Bronchial epithelial cell (primary cell): ENCODE data around the gene UGT1A3. TPM values are rescaled to one million over a fixed set of nuclear protein-coding genes. Genes with fewer than 3 reads are reported as not detected.

Source experiments
- DNase-seq: peaks from one replicate; pipeline ENCODE4 v3.0.0-alpha.2; 2010; ENCODE audit warnings: low read depth
- FAIRE-seq: peaks from 2 replicates; lab custom pipeline; 2011; peaks lifted over from hg19 to GRCh38; lab: Jason Lieb, UNC
- H3K27me3 ChIP-seq: 2 replicates; pipeline ENCODE4 v1.5.1; 2011; ENCODE audit warnings: low read length; ENCODE audit not compliant: control insufficient read depth, insufficient read depth
- H3K36me3 ChIP-seq: 2 replicates; pipeline ENCODE4 v1.5.1; 2011; ENCODE audit warnings: low read length; ENCODE audit not compliant: control insufficient read depth, insufficient read depth
- H3K4me3 ChIP-seq: 2 replicates; pipeline ENCODE4 v1.5.1; 2011; ENCODE audit warnings: mild to moderate bottlenecking, low read depth, low read length, control low read depth
- CTCF ChIP-seq: IDR thresholded peaks from 2 replicates; pipeline ENCODE4 v1.5.1; 2011; ENCODE audit warnings: mild to moderate bottlenecking, moderate library complexity, low read length, control low read depth, inconsistent platforms; ENCODE audit not compliant: insufficient read depth, severe bottlenecking
- total RNA-seq: library from RNA; depleted of rRNA; stranded (reverse); fragments of >200 nt; gene quantifications from 2 replicates; pipeline ENCODE4 v1.2.1, GENCODE V29; 2014

The UGT1A3 gene
- total RNA-seq, 1 donor from 2014 or later: not detected

- Histone ChIP-seq H3K36me3 (peaks cover 5% of the 10 kb centered on the region), H3K27me3 (no peaks in the 10 kb centered on the region), H3K4me3 (no peak overlapping the region)
- DNase-seq: no peak
- no peak for FAIRE-seq
- TF ChIP-seq CTCF: no peak
Observed at GRCh38 chr2:233754872-233755611, 26.2 kb downstream of the UGT1A3 start.

GRCh38 chr2:233756429-233757081 lies 27.7 kb downstream of the UGT1A3 start:
- Histone ChIP-seq H3K27me3 (no peaks in the 10 kb centered on the region), H3K36me3 (peaks cover 5% of the 10 kb centered on the region), H3K4me3 (no peak overlapping the region)
- TF ChIP-seq CTCF: no peak
- no peak for DNase-seq
- FAIRE-seq: no peak

- Histone ChIP-seq H3K4me3 (no peak overlapping the region), H3K36me3 (peaks cover 5% of the 10 kb centered on the region), H3K27me3 (no peaks in the 10 kb centered on the region)
- TF ChIP-seq CTCF: no peak
- DNase-seq (no peak), FAIRE-seq (no peak)
Observed at GRCh38 chr2:233758141-233758540, 29.3 kb downstream of the UGT1A3 start.

- H3K27me3 ChIP-seq: no peaks in the 10 kb centered on the region
- no peak overlapping the region for H3K4me3 ChIP-seq
- peaks cover 5% of the 10 kb centered on the region for H3K36me3 ChIP-seq
- FAIRE-seq (no peak), DNase-seq (no peak)
- TF ChIP-seq CTCF: no peak
Observed at GRCh38 chr2:233758849-233759248, 30.0 kb downstream of the UGT1A3 start.

DNA sequence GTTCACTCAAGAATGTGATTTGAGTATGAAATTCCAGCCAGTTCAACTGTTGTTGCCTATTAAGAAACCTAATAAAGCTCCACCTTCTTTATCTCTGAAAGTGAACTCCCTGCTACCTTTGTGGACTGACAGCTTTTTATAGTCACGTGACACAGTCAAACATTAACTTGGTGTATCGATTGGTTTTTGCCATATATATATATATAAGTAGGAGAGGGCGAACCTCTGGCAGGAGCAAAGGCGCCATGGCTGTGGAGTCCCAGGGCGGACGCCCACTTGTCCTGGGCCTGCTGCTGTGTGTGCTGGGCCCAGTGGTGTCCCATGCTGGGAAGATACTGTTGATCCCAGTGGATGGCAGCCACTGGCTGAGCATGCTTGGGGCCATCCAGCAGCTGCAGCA lies 31.2 kb downstream of the UGT1A3 start, which contains the start of gene UGT1A1:
UGT1A1 (plus strand) TSS at position 228 of the 400 bp plus-strand sequence; CDS start at position 246, 18 bp downstream.
- H3K27me3 ChIP-seq: no peaks in the 10 kb centered on the region
- DNase-seq (no peak), FAIRE-seq (no peak)
- no peak within 1 kb of the TSS for H3K4me3 ChIP-seq
- TF ChIP-seq CTCF: no peak
- peaks cover 6% of the 10 kb centered on the region for H3K36me3 ChIP-seq
